Measurements from ENCODE around the gene MDM4.

DNA sequence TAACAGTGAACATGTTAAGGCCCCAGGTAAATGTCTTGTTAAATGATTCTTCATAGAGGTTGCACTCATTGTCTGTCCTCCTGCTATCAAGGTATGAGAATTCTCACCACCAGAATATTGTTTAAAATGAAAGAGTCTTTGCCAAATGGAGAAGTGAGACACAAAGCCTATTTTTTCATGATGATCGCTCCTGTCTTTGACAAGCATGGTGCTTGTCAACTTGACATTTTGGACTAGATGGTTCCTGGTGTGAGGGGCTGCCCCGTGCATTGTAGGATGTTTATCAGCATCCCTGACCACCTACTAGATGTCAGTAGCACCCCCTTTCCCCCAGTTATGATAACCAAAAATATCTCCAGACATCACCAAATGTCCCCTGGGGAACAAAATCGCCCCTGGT is 65.6 kb downstream of the MDM4 start:
- TF ChIP-seq CTCF (IDR thresholded peaks at IDR 0.05; ENCODE audit: low read length) (no peak), EZH2 (optimal IDR thresholded peaks at IDR 0.05; ENCODE audit: low read depth, low read length) (no peak), EZH2phosphoT487 (IDR thresholded peaks at IDR 0.05; ENCODE audit: low read length) (no peak)
